ENCODE data around the gene SLC35D2.
A peak's percentile ranks its signal among the peaks of the same experiment; 100 is the strongest.

- TF ChIP-seq, protein P1, sequence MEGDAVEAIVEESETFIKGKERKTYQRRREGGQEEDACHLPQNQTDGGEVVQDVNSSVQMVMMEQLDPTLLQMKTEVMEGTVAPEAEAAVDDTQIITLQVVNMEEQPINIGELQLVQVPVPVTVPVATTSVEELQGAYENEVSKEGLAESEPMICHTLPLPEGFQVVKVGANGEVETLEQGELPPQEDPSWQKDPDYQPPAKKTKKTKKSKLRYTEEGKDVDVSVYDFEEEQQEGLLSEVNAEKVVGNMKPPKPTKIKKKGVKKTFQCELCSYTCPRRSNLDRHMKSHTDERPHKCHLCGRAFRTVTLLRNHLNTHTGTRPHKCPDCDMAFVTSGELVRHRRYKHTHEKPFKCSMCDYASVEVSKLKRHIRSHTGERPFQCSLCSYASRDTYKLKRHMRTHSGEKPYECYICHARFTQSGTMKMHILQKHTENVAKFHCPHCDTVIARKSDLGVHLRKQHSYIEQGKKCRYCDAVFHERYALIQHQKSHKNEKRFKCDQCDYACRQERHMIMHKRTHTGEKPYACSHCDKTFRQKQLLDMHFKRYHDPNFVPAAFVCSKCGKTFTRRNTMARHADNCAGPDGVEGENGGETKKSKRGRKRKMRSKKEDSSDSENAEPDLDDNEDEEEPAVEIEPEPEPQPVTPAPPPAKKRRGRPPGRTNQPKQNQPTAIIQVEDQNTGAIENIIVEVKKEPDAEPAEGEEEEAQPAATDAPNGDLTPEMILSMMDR (IDR thresholded peaks at IDR 0.05) = no peak
- TF ChIP-seq ETV6 (CRISPR knock-in tag; IDR thresholded peaks at IDR 0.05) (no peak), ZNF317 (CRISPR knock-in tag; IDR thresholded peaks at IDR 0.05; ENCODE audit: borderline replicate concordance, low read depth) (no peak), TCF7 (CRISPR knock-in tag; IDR thresholded peaks at IDR 0.05; ENCODE audit: low read depth) (no peak), IRF2 (CRISPR knock-in tag; IDR thresholded peaks at IDR 0.05; ENCODE audit: borderline replicate concordance, low read depth) (no peak), SP1 (CRISPR knock-in tag; conservative IDR thresholded peaks at IDR 0.05) (no peak)
- TF ChIP-seq, protein P2, sequence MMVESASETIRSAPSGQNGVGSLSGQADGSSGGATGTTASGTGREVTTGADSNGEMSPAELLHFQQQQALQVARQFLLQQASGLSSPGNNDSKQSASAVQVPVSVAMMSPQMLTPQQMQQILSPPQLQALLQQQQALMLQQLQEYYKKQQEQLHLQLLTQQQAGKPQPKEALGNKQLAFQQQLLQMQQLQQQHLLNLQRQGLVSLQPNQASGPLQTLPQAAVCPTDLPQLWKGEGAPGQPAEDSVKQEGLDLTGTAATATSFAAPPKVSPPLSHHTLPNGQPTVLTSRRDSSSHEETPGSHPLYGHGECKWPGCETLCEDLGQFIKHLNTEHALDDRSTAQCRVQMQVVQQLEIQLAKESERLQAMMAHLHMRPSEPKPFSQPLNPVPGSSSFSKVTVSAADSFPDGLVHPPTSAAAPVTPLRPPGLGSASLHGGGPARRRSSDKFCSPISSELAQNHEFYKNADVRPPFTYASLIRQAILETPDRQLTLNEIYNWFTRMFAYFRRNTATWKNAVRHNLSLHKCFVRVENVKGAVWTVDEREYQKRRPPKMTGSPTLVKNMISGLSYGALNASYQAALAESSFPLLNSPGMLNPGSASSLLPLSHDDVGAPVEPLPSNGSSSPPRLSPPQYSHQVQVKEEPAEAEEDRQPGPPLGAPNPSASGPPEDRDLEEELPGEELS (CRISPR knock-in tag; IDR thresholded peaks at IDR 0.05) = no peak
- TF ChIP-seq, protein P3, sequence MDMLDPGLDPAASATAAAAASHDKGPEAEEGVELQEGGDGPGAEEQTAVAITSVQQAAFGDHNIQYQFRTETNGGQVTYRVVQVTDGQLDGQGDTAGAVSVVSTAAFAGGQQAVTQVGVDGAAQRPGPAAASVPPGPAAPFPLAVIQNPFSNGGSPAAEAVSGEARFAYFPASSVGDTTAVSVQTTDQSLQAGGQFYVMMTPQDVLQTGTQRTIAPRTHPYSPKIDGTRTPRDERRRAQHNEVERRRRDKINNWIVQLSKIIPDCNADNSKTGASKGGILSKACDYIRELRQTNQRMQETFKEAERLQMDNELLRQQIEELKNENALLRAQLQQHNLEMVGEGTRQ (CRISPR knock-in tag; IDR thresholded peaks at IDR 0.05) = peak; percentile 25; the same call in 1 of the 2 replicates
Measured at GRCh38 chr9:96395964-96396363, 12.5 kb upstream of the SLC35D2 start.
